NCI-H2196 treated with DMSO at 0.1 percent for 48 hours (cell line): ENCODE results near the gene CENPE.
"Not testable (repeated sequence)": the region's sequence is repeated elsewhere in the genome, so short reads cannot be mapped to it uniquely, and the experiment has no call there.

ENCODE experiments used
- DNase-seq: peaks from one replicate; lab custom pipeline; 2025; ENCODE audit not compliant: unreplicated experiment; lab: John Stamatoyannopoulos, UW

Gene CENPE, protein sequence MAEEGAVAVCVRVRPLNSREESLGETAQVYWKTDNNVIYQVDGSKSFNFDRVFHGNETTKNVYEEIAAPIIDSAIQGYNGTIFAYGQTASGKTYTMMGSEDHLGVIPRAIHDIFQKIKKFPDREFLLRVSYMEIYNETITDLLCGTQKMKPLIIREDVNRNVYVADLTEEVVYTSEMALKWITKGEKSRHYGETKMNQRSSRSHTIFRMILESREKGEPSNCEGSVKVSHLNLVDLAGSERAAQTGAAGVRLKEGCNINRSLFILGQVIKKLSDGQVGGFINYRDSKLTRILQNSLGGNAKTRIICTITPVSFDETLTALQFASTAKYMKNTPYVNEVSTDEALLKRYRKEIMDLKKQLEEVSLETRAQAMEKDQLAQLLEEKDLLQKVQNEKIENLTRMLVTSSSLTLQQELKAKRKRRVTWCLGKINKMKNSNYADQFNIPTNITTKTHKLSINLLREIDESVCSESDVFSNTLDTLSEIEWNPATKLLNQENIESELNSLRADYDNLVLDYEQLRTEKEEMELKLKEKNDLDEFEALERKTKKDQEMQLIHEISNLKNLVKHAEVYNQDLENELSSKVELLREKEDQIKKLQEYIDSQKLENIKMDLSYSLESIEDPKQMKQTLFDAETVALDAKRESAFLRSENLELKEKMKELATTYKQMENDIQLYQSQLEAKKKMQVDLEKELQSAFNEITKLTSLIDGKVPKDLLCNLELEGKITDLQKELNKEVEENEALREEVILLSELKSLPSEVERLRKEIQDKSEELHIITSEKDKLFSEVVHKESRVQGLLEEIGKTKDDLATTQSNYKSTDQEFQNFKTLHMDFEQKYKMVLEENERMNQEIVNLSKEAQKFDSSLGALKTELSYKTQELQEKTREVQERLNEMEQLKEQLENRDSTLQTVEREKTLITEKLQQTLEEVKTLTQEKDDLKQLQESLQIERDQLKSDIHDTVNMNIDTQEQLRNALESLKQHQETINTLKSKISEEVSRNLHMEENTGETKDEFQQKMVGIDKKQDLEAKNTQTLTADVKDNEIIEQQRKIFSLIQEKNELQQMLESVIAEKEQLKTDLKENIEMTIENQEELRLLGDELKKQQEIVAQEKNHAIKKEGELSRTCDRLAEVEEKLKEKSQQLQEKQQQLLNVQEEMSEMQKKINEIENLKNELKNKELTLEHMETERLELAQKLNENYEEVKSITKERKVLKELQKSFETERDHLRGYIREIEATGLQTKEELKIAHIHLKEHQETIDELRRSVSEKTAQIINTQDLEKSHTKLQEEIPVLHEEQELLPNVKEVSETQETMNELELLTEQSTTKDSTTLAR (N-terminal part only)

DNA sequence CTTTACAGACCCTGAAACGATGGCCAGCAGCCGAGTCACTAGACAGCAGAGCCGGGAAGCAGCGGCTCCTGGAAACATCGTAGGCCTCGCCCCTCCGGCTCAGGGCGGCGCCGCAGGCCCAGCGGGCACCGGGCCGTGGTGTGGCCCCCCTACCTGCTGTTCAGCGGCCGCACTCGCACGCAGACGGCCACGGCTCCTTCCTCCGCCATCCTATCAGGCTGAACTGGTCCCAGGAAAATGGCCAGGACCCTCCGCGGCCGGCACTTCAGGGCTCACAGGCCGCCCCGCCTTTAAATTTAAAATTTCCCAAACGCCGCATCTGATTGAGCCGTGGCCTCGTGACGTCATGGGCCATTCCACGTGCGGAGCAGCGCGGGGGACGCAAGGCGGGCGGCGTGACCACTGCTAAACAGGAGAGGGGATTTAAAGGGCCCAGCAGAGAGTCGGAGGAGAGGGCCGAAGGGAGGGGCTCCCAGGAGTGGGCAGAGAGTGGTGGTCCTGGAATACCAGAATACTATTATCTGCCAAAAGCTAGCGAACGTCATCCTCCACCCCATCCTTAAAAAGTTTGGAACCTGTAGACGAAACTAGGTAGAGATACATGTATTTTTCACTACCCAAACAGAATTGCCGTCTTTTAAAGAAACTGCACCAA lies at the start of gene CENPE:
Gene CENPE (minus strand): TSS at position 233 of the 655 bp plus-strand sequence. CDS start 24 bp downstream, at position 209.
- peak; percentile 11 for DNase-seq

DNA sequence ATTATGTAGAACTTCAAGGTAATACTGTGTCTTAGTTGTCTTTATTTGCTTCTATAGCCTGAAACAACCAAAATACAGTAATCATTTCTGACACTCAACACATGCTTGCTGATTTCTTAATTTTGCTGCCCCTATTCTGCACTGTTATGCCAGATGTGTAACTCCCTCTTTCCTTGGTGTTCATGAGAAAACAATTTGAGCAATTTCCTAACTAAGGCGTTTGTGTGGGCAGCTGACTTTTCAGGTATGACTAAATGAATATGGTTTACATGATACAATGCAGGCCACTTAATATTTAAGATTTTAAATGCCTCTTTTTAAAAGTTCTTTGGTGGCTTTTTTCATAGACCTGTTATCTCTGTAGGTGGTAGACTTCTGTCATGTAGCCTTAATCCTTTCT lies 46.1 kb upstream of the CENPE start:
- DNase-seq, result no peak

DNA sequence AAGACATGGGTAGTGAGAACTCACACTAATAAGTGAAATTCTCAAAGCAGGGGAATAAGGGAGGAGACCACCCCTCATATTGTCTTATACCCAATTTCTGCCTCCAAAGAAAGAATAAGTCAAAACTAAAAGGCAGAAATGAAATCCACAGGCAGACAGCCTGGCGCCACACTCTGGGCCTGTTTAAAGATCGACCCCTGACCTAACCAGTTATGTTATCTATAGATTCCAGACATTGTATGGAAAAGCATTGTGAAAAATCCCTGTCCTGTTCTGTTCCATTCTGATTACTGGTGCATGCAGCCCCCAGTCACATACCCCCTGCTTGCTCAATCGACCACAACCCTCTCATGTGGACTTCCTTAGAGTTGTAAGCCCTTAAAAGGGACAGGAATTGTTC lies 32.8 kb upstream of the CENPE start:
- DNase-seq, result not testable (repeated sequence)

DNA sequence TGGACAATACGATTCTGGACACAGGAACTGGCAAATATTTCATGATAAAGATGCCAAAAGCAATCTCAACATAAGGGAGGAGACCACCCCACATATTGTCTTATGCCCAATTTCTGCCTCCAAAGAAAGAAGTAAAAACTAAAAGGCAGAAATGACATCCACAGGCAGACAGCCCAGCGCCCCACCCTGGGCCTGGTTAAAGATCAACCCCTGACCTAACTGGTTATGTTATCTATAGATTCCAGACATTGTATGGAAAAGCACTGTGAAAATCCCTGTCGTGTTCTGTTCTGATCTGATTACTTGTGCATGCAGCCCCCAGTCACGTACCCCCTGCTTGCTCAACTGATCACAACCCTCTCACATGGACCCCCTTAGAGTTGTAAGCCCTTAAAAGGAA lies 25.4 kb upstream of the CENPE start:
- DNase-seq, result not testable (repeated sequence)

DNA sequence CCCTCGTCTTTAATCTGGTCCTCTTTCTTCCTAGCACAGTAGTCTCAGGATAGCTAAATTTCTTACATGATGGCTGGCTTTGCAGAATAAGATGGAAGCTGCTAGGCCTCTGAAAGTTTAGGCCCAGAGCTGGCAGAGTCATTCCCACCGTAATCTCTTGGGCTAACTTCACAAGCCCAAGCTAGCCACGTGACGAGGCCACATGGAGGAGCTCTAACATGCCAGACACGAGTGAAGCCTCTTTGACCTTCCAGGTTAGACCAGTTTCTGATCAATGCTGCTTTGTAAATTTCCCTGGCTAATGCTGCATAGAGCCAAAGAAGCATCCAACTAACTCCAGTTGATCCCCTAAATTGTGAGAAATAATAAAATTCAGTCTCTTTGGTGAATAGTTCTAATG lies 9.5 kb upstream of the CENPE start:
- no peak for DNase-seq

DNA sequence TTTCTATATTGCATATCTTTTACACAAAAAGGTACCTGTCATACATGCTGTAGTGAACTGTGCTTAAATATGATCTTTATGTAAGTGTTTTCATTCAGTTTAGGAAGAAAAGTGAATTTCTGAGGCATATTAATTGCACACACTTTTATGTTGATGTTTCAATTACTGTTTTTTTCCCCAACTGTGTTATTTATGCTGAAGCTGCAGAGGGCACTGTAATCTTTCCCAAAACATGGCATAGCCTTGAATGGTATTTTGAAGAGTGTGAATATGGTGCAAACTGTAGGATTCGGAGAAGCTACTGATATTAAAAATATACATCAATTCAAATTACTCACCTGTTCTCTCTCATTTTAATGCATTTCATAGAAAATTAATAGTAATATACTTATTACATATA lies 6.0 kb upstream of the CENPE start:
- no peak for DNase-seq

DNA sequence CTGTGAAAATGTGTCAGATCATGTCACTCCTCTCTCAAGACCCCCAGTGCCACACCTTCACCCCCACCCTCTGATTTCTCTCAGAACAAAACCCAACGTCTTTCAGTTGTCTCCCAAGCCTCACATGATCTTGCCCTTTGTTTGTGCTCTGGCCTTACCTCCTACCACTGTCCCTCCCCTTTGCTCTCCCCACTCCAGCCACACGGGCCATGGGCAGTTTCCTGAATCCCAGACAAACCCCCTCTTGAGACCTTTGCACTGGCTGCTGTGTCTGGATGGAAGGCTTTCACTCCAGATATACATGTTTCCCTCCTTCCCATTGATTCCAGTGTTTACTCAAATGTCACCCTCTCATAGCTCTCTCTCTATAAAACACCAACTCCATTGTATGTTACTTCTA lies 3.6 kb upstream of the CENPE start:
- no peak for DNase-seq

DNA sequence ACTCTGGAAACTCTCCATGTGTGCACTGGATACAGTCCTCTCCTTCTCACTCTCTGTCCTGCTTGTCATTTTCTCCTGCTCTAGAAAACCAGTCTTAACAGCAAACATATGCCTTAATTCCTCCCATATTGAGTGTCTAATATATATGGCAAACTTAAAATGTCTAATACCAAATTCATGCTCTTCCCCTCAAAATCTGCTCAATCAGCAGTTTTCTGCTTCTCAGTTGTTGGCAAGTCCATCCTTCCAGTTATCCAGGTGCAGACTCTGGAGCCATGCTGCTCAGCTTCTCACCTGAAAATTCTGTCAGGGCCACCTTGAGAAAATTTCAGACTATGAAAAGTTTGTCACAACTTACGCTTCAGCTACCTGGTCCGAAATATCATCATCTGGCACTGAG lies 3.1 kb upstream of the CENPE start:
- DNase-seq, result no peak

DNA sequence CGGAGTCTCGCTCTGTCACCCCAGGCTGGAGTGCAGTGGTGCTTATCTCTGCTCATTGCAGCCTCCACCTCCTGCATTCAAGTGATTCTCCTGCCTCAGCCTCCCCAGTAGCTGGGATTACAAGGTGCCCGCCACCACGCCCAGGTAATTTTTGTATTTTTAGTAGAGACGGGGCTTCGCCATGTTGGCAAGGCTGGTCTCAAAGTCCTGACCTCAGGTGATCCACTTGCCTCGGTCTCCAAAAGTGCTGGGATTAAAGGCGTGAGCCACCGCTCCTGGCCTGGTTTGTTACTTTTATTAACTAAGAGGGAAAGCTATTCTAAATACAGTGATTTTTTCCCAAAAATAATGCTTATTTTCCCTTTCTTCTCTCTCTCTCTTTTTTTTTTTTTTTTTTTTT lies 866 bp upstream of the CENPE start:
- DNase-seq, result no peak

DNA sequence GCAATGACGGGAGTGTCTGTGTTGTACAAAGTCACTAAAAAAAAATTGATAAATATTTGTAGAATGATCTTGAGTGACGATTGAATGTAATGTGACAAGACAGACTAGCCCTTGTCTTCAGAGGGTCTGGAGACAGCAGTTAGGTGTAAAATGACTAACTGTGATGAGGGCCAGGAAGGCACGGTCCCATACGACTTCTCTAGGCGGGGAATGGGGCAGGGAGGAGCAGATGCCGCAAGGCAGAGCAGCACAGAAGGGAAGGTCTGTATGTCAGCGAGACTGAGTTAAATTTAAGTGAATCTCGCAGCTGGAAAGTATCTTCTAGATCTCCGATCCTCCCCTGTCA lies 405 bp downstream of the CENPE start:
- no peak for DNase-seq

DNA sequence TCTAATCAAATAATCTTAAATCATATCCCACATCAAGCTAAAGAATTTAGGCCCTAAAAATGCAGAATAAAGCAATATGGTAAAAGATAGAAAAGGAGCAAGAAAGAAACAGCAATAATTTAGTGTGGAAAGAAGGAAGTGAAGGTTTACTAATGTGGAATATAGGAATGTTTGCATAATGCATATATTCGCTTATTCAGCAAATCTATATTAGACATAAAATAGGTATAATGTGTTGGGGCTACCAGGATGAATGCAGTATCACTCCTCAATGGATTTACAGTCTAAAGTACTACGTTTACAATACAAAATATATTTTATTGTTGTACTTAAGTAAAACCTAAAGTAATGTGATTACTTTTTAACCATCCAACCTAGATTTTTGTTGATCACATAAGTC lies 4.7 kb downstream of the CENPE start:
- DNase-seq, result no peak

DNA sequence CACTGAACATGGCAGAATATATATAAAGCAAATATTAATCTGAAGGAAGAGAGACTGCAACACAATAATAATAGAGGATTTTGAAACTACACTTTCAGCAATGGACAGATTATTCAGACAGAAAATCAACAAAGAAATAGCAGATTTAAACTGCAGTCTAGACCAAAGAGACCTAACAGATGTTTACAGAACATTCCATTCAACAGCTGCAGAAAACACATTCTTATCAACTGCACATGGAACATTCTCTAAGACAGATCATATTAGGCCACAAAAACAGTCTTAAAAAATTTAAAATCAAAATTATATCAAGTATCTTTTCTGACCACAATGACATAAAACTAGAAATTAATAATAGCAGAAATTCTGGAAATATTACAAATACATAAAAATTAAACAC lies 27.1 kb downstream of the CENPE start:
- no peak for DNase-seq

DNA sequence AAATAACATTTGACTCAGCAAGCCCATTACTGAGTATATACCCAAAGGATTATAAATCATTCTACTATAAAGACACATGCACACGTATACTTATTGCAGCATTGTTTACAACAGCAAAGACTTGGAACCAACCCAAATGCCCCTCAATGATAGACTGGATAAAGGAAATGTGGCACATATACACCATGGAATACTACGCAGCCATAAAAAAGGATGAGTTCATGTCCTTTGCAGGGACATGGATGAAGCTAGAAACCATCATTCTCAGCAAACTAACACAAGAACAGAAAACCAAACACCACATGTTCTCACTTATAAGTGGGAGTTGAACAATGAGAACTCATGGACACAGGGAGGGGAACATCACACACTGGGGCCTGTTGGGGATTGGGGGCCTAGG lies 28.4 kb downstream of the CENPE start:
- not testable (repeated sequence) for DNase-seq

DNA sequence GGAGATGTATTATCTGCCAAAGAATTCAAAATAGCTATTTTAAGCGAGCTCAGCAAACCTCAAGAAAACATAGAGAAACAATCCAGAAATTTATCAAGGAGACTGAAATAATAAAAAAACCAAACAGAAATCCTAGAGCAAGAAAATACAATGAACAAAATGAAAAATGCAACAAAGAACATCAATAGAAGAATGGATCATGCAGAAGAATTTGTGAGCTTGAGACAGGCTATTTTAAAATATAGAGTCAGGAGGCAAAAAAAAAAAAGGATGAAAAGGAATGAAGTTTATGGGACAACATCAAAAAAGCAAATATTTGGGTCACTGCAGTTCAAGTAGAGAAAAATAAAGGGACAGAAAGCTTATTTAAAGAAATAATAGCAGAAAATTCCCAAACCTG lies 29.1 kb downstream of the CENPE start:
- no peak for DNase-seq

DNA sequence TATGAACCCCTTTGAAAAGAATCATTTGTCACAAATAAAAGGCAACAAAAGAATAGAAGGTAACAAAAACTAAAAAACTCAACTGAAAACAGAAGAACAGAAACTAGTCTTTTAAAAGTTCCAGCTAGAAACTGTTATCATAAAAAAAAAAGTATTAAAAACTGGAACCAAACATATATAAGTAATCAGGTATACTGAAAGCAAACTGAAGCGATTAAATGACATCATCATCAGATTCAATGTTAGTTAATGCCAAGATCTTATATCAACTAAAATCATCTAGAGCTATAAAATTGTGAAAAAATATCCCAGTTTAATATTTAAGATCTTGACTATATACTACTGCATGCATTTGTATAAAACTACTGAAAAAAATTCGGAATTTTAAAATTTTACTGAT lies 36.0 kb downstream of the CENPE start:
- no peak for DNase-seq

DNA sequence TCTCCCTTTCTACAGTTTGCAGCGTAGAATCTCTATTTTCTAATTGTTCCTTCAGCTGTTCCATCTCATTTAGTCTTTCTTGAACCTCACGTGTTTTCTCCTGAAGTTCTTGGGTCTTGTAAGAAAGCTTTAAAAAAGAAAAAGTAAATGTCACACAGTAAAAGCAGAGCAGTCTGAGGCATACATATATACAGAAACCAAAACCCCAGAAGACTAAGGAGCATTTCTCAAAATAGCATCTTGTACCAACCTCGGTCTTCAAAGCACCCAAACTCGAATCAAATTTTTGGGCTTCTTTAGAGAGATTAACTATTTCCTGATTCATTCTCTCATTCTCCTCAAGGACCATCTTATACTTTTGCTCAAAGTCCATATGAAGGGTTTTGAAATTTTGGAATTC lies 39.4 kb downstream of the CENPE start:
- DNase-seq, result no peak

DNA sequence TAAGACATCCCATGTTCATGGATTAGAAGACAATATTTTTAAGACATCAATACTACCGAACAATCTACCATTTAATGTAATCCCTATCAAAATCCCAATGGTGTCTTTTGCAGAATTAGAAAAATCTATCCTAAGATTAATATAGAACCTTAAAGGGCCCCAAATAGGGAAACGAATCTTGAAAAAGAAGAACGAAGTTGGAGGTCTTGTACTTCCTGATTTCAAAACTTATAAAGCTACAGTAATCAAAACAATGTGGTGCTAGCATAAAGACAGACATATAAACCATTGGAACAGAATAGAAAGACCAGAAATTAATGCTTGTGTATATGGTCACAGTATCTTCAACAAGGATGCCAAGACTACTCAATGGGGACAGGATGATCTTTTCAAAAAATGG lies 42.0 kb downstream of the CENPE start:
- no peak for DNase-seq

DNA sequence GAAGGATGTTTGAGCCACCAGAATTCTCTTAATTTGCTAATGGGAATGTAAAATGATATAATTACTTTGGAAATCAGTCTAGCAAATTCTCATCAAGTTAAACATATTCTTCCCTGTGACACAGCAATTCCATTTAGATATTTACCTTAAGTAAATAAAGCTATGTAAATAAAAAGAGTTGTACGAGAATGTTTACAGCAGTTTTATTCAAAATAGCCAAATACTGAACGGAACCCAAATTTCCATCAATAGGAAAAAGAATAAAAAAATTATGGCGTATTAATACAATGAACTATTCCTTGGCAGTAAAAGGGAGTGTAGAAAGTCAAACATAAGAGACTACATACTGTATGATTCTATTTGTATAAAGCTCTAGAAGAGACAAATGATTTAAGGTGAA lies 45.8 kb downstream of the CENPE start:
- no peak for DNase-seq

DNA sequence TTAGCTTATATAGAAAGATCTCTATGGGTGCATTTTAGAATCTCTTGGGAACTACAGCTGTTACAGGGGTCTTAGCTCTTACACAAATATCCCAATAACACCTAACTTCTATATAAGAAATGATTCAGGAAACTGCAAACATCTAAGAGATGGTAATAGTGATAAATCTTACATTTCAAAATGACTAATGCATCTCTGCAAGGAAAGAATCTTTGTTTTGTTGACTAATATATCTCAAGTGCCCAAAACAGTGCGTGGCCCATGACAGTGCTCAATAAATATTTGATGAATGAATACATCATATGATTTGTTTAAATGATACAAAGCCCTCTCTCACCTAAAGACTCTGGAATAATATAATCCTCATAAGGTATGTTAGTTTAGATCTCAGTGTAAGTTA lies 47.5 kb downstream of the CENPE start:
- no peak for DNase-seq

DNA sequence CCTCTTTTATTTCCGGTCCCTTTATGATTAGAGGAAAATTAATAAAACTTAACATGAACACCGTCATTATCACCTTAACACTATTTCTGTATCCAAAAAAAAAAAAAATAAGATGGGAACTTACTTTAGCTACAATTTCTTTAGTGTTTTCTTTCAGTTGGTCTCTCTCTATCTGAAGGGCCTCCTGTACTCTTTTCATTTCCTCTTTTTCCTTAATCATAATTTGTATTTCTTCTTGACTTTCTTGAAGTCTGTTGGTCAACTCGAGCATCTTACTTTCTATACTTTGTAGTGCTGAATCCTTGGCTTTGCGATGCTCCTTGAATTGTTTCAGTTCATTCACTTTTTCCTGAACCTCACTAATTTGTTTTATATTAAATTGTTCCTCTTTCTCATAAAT lies 53.2 kb downstream of the CENPE start:
- no peak for DNase-seq

DNA sequence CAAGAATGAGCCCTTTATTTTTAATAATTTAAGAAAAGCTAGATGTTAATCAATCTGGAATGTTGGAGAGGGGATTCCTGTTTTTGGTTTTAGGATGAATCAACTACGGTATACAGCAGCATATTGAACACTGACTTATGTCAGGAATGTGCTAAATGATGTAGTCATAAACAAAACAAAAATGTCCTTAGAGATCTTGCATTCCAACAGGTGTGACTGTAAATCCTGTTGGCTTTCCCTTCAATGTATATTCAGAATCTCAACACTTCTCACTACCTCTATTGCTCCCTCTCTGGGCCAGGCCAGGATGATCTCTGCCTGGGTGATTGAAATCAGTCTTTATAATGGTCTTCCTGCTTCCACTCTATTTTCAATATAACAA lies 60.7 kb downstream of the CENPE start:
- DNase-seq, result no peak
